PFSK-1 (cell line): Measurements from ENCODE around the gene ACKR3.

ENCODE experiments used
- FOXP2 ChIP-seq: optimal IDR thresholded peaks from 2 replicates; pipeline ENCODE3; 2011; ENCODE audit warnings: borderline replicate concordance, control low read depth, inconsistent platforms; ENCODE audit not compliant: insufficient read depth; ENCODE audit errors: extremely low read length, extremely low read depth
- POLR2AphosphoS5 ChIP-seq: IDR thresholded peaks from 2 replicates; pipeline ENCODE4 v1.6.1; 2012; ENCODE audit warnings: low read depth, mild to moderate bottlenecking, control low read depth, low read length, moderate library complexity
- SIN3A ChIP-seq: IDR thresholded peaks from 2 replicates; pipeline ENCODE4 v1.6.1; 2012; ENCODE audit warnings: mild to moderate bottlenecking, low read length, moderate library complexity, borderline replicate concordance; ENCODE audit not compliant: insufficient read depth
- TAF1 ChIP-seq: IDR thresholded peaks from 2 replicates; pipeline ENCODE4 v1.6.1; 2012; ENCODE audit warnings: low read length, control low read depth, borderline replicate concordance; ENCODE audit not compliant: insufficient read depth
- TF ChIP-seq, protein P1 (sequence below), 2 experiments: IDR thresholded peaks; 2 replicates each; pipeline versions ENCODE4 v1.6.1 to v1.8.0; 2011 to 2012; ENCODE audit warnings: low read depth in 2 of 2, low read length in 2 of 2, control low read depth in 1 of 2, inconsistent platforms in 1 of 2, mild to moderate bottlenecking in 1 of 2, moderate library complexity in 1 of 2; ENCODE audit not compliant: insufficient read depth in 1 of 2

DNA sequence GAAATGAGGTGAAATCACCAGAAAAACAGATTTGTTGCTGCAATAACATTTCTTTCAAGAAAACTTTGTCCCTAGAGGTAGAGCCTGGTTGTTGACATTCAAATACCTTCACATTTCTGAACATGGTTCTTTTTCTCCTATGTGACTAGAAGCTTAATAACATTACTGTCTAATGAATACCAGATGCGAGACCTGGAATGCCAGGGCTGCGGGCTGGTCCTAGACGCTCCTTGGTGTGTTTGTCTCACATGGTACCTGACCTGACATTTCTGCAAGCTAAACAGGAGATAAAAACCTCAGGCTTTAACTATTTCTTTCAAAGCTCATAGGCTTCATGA is 38.5 kb downstream of the ACKR3 start:
- TF ChIP-seq POLR2AphosphoS5: no peak
- TF ChIP-seq TAF1: no peak
- TF ChIP-seq, protein P1, sequence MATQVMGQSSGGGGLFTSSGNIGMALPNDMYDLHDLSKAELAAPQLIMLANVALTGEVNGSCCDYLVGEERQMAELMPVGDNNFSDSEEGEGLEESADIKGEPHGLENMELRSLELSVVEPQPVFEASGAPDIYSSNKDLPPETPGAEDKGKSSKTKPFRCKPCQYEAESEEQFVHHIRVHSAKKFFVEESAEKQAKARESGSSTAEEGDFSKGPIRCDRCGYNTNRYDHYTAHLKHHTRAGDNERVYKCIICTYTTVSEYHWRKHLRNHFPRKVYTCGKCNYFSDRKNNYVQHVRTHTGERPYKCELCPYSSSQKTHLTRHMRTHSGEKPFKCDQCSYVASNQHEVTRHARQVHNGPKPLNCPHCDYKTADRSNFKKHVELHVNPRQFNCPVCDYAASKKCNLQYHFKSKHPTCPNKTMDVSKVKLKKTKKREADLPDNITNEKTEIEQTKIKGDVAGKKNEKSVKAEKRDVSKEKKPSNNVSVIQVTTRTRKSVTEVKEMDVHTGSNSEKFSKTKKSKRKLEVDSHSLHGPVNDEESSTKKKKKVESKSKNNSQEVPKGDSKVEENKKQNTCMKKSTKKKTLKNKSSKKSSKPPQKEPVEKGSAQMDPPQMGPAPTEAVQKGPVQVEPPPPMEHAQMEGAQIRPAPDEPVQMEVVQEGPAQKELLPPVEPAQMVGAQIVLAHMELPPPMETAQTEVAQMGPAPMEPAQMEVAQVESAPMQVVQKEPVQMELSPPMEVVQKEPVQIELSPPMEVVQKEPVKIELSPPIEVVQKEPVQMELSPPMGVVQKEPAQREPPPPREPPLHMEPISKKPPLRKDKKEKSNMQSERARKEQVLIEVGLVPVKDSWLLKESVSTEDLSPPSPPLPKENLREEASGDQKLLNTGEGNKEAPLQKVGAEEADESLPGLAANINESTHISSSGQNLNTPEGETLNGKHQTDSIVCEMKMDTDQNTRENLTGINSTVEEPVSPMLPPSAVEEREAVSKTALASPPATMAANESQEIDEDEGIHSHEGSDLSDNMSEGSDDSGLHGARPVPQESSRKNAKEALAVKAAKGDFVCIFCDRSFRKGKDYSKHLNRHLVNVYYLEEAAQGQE (IDR thresholded peaks at IDR 0.05; ENCODE audit: insufficient read depth in 1 of 2, low read depth in 2 of 2, low read length in 2 of 2): no peak
- no peak for TF ChIP-seq SIN3A
- TF ChIP-seq FOXP2: no peak
